GM12878 (cell line): Measurements from ENCODE around the gene FRRS1L. TPM values are rescaled to one million over a fixed set of nuclear protein-coding genes. Genes with fewer than 3 reads are reported as not detected.

Experiments
- ATAC-seq: fragments of 200-7000 bp; cut with Tn5 transposase; 3 replicates; pipeline ENCODE4 v1.9.1; 2020; ENCODE audit warnings: mild to moderate bottlenecking, moderate library complexity
- BruUV-seq: library from RNA; stranded (reverse); fragments of 400-500 nt; replicated peaks from 2 replicates; lab custom pipeline; 2021; lab: Mats Ljungman, UMichigan
- CTCF ChIA-PET: fragments of 300-600 bp; sonication (Branson Sonifier 250); formaldehyde crosslinking; extraction: SDS; loops from one replicate; lab custom pipeline; 2021; ENCODE audit warnings: inconsistent platforms; lab: Yijun Ruan, JAX
- POLR2A ChIA-PET: fragments of 350-600 bp; formaldehyde crosslinking; extraction: SDS; loops from one replicate; lab custom pipeline; 2021; ENCODE audit warnings: inconsistent platforms; lab: Charles Lee
- RAD21 ChIA-PET: fragments of 300-600 bp; sonication (Branson Sonifier 250); formaldehyde crosslinking; loops from one replicate; lab custom pipeline; 2023; ENCODE audit warnings: antibody characterized with exemption; ENCODE audit not compliant: unreplicated experiment; lab: Charles Lee
- SMC1A ChIA-PET: fragments of 300-600 bp; sonication (Branson Sonifier 250); formaldehyde crosslinking; loops from one replicate; lab custom pipeline; 2023; ENCODE audit not compliant: unreplicated experiment, uncharacterized antibody; lab: Charles Lee
- DNase-seq: peaks from one replicate; pipeline ENCODE4 v3.0.0-alpha.2; 2011; ENCODE audit warnings: low read depth, low spot score
- FAIRE-seq: peaks from 3 replicates; lab custom pipeline; 2011; peaks lifted over from hg19 to GRCh38; lab: Jason Lieb, UNC
- H2AFZ ChIP-seq: 2 replicates; pipeline ENCODE4 v1.6.0; 2011; ENCODE audit warnings: low read depth, low read length, control low read depth; ENCODE audit not compliant: control insufficient read depth
- H3K27ac ChIP-seq: 2 replicates; pipeline ENCODE4 v1.5.1; 2011; ENCODE audit warnings: control low read depth; ENCODE audit not compliant: control insufficient read depth, insufficient read depth
- H3K27me3 ChIP-seq, 2 experiments: replicated peaks in 1 of 2; 2 replicates each; pipeline versions ENCODE4 v1.6.0 to v1.6.1; 2011; ENCODE audit warnings: low read length in 1 of 2; ENCODE audit not compliant: control insufficient read depth in 2 of 2, insufficient read depth in 2 of 2
- H3K36me3 ChIP-seq, 2 experiments: 2 replicates each; pipeline ENCODE4 v1.5.1; 2011; ENCODE audit warnings: low read length in 1 of 2; ENCODE audit not compliant: control insufficient read depth in 2 of 2, insufficient read depth in 2 of 2
- H3K4me1 ChIP-seq: 2 replicates; pipeline ENCODE4 v1.6.1; 2011; ENCODE audit warnings: mild to moderate bottlenecking, low read length, moderate library complexity, mixed read lengths; ENCODE audit not compliant: control insufficient read depth, insufficient read depth
- H3K4me2 ChIP-seq: 2 replicates; pipeline ENCODE4 v1.6.0; 2011; ENCODE audit warnings: control low read depth; ENCODE audit not compliant: control insufficient read depth, insufficient read depth
- H3K4me3 ChIP-seq: fragments of 200-600 bp; sonication (generic); 2 replicates; pipeline ENCODE4 v1.5.1; 2016
- H3K79me2 ChIP-seq: 2 replicates; pipeline ENCODE4 v1.6.0; 2011; ENCODE audit warnings: low read length; ENCODE audit not compliant: control insufficient read depth, insufficient read depth
- H3K9ac ChIP-seq: 2 replicates; pipeline ENCODE4 v1.8.0; 2011; ENCODE audit warnings: low read length, control low read depth, mixed read lengths; ENCODE audit not compliant: control insufficient read depth, insufficient read depth
- H3K9me3 ChIP-seq: replicated peaks from 3 replicates; pipeline ENCODE4 v1.5.1; 2011; ENCODE audit warnings: mild to moderate bottlenecking, low read length; ENCODE audit not compliant: control insufficient read depth, insufficient read depth
- H4K20me1 ChIP-seq: 2 replicates; pipeline ENCODE4 v1.6.0; 2011; ENCODE audit not compliant: control insufficient read depth, insufficient read depth
- CBFB ChIP-seq: IDR thresholded peaks from 2 replicates; pipeline ENCODE4 v1.6.1; 2016; ENCODE audit warnings: antibody characterized with exemption, low read depth
- HCFC1 ChIP-seq: fragments of 150-350 bp; IDR thresholded peaks from 2 replicates; pipeline ENCODE4 v1.6.1; 2014; ENCODE audit warnings: low read length
- HSF1 ChIP-seq: fragments of 150-350 bp; IDR thresholded peaks from 2 replicates; pipeline ENCODE4 v1.6.1; 2014; ENCODE audit warnings: mild to moderate bottlenecking, low read depth, low read length
- IRF4 ChIP-seq: IDR thresholded peaks from 2 replicates; pipeline ENCODE4 v1.6.1; 2011; ENCODE audit warnings: low read depth, low read length
- NR2C2 ChIP-seq: IDR thresholded peaks from 2 replicates; pipeline ENCODE4 v1.6.1; 2011; ENCODE audit warnings: borderline replicate concordance, low read depth; ENCODE audit not compliant: control insufficient read depth, insufficient read length
- NR2F1 ChIP-seq: fragments of 450-650 bp; conservative IDR thresholded peaks from 2 replicates; pipeline ENCODE4 v1.6.1; 2017; ENCODE audit warnings: mild to moderate bottlenecking
- NRF1 ChIP-seq: conservative IDR thresholded peaks from 2 replicates; pipeline ENCODE4 v1.6.1; 2011; ENCODE audit warnings: mild to moderate bottlenecking, low read depth, low read length, improper control_type of control experiment
- POLR2AphosphoS5 ChIP-seq: IDR thresholded peaks from 2 replicates; pipeline ENCODE4 v1.6.1; 2011; ENCODE audit warnings: mild to moderate bottlenecking, low read length, inconsistent platforms
- RAD21 ChIP-seq: IDR thresholded peaks from 2 replicates; pipeline ENCODE4 v1.6.1; 2011; ENCODE audit warnings: mild to moderate bottlenecking, low read depth, low read length, moderate library complexity; ENCODE audit not compliant: insufficient read depth
- WGBS: methylation state at CpG from one replicate; pipeline ENCODE4 v1.1.6; 2016; ENCODE audit warnings: low lambda C conversion rate; ENCODE audit not compliant: insufficient replicate concordance, insufficient coverage; ENCODE audit errors: missing lambda C conversion rate; 5-methylcytosine and 5-hydroxymethylcytosine counted together
- in situ Hi-C: fragments of 300-500 bp; cut with MboI; formaldehyde crosslinking; loops from 9 replicates; pipeline ENCODE4 v1.14.3; 2018; ENCODE audit warnings: mixed read lengths
- intact Hi-C: fragments of 100-400 bp; cut with micrococcal nuclease; formaldehyde crosslinking; loops from one replicate; pipeline ENCODE4 v1.14.2; 2022; ENCODE audit not compliant: unreplicated experiment
- polyA plus RNA-seq, 11 experiments: library from polyadenylated mRNA; depleted of rRNA in 4 of 11; unstranded in 6 of 11; stranded (reverse) in 5 of 11; fragments of >200 nt; fragmentation: Nextera tagmentation in 4 of 11; fragmentation: Illumina TruSeq in 1 of 11; extraction: Ambion mirVana in 4 of 11; extraction: Trizol in 1 of 11; gene quantifications; 1 replicate in 1 of 11; 2 replicates in 10 of 11; pipeline versions ENCODE4 v1.2.1 to v1.2.3, GENCODE V29; 2011 to 2016; ENCODE audit warnings: inconsistent platforms in 2 of 11, missing spikeins in 2 of 11, low read depth in 1 of 11
- total RNA-seq, 4 experiments: library from RNA; depleted of rRNA in 3 of 4; stranded (reverse); fragments of >200 nt in 3 of 4; fragmentation: Illumina TruSeq in 1 of 4; extraction: Trizol in 1 of 4; gene quantifications; 2 replicates each; pipeline versions ENCODE4 v1.2.1 to v1.2.3, GENCODE V29; 2013 to 2021

FRRS1L gene
- total and polyA plus RNA-seq, 10 of the 15 experiments (the other 5 are each of a cell fraction or from before 2014, with no cell fraction given) = not detected

GRCh38 chr9:109097146-109097545, 69.9 kb downstream of the FRRS1L start:
- H3K27me3 ChIP-seq = no peaks in the 10 kb centered on the region
- no peaks in the 10 kb centered on the region for H3K9me3 ChIP-seq
- H3K36me3 ChIP-seq = peaks cover 4 to 8% of the 10 kb centered on the region in 2 experiments
- peaks cover 30% of the 10 kb centered on the region for H3K4me1 ChIP-seq
- intact Hi-C loops (no loop called here), in situ Hi-C loops (no loop called here)
- H3K4me3 ChIP-seq = no peak overlapping the region
- H2AFZ ChIP-seq = no peak overlapping the region
- FAIRE-seq (no peak), DNase-seq (no peak), ATAC-seq (no peak)
- POLR2A ChIA-PET = interaction anchor here (0.6 to 1.9 kb wide), 4 partner anchors 9 to 150 kb away, joined by 3 to 4 read pairs (median 3); partner anchors contain the start of gene TMEM245
- SMC1A ChIA-PET = interaction anchor here (0.9 to 3.2 kb wide), 2 partner anchors 12 to 21 kb away, joined by 4 to 11 read pairs; no protein-coding TSS in a partner anchor
- RAD21 ChIA-PET = no interaction called here
- CTCF ChIA-PET = interaction anchor here (0.6 to 1.1 kb wide), 2 partner anchors 12 to 305 kb away, joined by 3 read pairs; no protein-coding TSS in a partner anchor
- no peak for TF ChIP-seq HSF1
- TF ChIP-seq POLR2AphosphoS5 = no peak
- no peak for TF ChIP-seq NR2F1
- TF ChIP-seq CBFB = no peak
- no peak for TF ChIP-seq NRF1
- no peak for TF ChIP-seq RAD21
- TF ChIP-seq IRF4 = no peak
- TF ChIP-seq NR2C2 = no peak
- no peak for TF ChIP-seq HCFC1
- TF ChIP-seq, all 136 proteins: peak for 0
- Histone ChIP-seq H3K4me2 (no peak overlapping the region), H3K27ac (no peak overlapping the region), H4K20me1 (no peaks in the 10 kb centered on the region; the same call in 1 of the 2 replicates), H3K79me2 (peaks cover 35% of the 10 kb centered on the region), H3K9ac (no peak overlapping the region)
- no TSS peak for BruUV-seq
- 98% methylated on average over 4 of the region's 4 CpGs for WGBS
